IPS-18c (cell line): ENCODE measurements around the gene PHKB.
"Not testable (repeated sequence)": the region's sequence is repeated elsewhere in the genome, so short reads cannot be mapped to it uniquely, and the experiment has no call there.

Experiments
- H3K4me3 ChIP-seq: 2 replicates; pipeline ENCODE4 v1.7.0; 2013; ENCODE audit warnings: low read depth, mild to moderate bottlenecking, low read length, moderate library complexity; ENCODE audit not compliant: insufficient read depth
- H3K9me3 ChIP-seq: one replicate; pipeline ENCODE4 v1.6.1; 2013; ENCODE audit warnings: mild to moderate bottlenecking, low read length, moderate library complexity; ENCODE audit not compliant: control insufficient read depth, insufficient read depth

The PHKB gene

DNA sequence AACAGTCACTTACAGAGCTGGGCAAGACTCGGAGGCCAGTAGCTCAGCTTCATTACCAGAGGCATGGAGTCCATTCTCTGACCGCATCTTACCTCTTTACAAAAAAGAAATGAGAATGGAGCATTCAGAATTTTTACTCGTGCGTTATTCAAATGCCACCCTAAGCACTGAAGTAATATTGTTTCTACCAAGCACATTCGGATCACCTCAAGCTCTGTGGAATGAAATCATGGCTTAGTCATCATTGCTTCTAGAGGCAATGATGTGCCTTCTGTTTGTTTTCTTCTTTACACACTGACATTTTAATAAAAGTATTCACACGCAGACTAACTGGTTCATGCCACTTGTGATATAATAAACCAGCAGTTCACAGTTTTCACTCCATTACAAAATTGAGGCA lies 206.8 kb downstream of the PHKB start:
- H3K9me3 ChIP-seq = no peaks in the 10 kb centered on the region
- no peak overlapping the region for H3K4me3 ChIP-seq

DNA sequence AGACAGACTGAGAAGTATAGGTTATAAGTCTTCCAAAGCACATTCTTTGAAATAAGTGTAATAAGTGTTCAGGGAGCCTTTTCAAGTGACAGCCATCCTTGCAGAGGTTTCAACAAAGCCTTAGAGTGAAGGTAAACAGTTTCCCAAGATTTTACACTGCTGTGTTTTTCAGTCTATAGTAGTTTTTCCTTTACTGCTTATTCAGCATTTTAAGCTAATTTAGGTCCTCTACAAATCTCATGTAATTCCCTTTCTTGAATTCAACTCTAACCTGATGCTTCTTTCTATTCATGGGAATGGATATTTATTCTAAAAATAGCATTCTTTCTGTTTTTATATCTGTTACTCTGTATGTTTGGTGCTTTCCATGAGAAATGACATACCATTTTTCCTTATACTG lies 211.3 kb downstream of the PHKB start:
- Histone ChIP-seq H3K9me3 (no peaks in the 10 kb centered on the region), H3K4me3 (no peak overlapping the region)

DNA sequence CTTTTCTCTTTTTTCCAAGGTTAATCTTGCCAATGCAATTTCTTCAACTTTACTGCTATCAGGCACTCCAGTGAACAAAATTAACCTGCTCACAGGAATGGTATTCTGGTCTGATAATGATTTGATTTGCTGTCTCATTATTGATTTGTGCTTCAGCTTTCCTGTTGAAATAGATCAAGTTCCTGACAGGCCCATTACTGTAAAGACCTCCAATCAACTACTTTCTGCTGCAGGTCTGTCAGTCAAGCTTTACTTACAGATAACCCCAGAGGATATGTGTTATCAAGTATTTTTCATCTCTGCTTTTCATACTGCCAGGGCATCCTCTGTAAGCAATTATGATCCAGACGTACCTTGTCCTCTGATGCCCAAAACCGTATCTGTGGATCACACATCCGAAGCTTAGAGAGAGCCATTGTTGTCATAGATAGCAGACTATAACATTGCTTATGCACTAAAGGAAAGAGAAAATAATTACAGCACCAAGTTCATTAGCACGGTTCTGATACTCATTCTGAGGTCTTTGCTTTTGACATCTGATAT lies 215.6 kb downstream of the PHKB start:
- H3K9me3 ChIP-seq = no peaks in the 10 kb centered on the region
- no peak overlapping the region for H3K4me3 ChIP-seq

DNA sequence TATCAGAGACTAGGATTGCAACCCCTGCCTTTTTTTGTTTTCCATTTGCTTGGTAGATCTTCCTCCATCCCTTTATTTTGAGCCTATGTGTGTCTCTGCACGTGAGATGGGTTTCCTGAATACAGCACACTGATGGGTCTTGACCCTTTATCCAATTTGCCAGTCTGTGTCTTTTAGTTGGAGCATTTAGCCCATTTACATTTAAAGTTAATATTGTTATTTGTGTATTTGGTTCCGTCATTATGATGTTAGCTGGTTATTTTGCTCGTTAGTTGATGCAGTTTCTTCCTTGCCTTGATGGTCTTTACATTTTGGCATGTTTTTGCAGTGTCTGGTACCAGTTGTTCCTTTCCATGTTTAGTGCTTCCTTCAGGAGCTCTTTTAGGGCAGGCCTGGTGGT lies 220.4 kb downstream of the PHKB start:
- not testable (repeated sequence) for H3K9me3 ChIP-seq, H3K4me3 ChIP-seq

DNA sequence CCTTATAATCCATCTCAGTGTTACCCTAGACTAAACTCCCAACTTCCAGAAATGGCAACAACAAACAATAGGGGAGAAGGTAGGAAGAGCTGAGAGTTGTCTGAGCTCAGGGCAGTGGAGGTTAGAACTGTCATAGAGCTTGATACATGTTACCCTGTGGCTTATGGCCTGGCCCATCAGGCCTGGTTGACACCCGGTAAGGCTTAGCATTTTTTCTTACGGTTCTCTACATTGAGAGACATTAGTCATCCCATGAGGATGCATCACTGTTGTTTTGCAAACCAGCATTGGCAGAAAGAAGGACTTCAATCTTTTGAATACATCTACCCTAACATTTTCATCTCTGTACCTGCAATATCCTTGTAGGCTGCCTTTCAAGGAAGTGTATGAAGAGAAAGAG lies 226.6 kb downstream of the PHKB start:
- H3K4me3 ChIP-seq = no peak overlapping the region
- H3K9me3 ChIP-seq = peaks cover 4% of the 10 kb centered on the region

DNA sequence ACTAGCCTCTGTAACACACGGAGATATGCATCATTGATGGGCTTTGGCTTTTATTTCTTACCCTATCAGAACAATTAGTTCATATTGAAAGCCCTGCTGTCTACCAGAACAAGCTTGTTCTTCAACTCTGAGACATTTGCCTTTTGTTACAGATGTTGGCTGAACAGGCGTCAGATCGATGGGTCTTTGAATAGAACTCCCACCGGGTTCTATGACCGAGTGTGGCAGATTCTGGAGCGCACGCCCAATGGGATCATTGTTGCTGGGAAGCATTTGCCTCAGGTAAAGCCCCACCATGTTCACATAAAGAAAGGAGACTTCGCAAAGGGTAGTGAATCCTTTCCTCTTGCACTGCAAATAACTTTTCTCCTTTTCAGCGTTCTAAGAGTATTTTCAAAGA lies 232.1 kb downstream of the PHKB start:
- no peaks in the 10 kb centered on the region for H3K9me3 ChIP-seq

DNA sequence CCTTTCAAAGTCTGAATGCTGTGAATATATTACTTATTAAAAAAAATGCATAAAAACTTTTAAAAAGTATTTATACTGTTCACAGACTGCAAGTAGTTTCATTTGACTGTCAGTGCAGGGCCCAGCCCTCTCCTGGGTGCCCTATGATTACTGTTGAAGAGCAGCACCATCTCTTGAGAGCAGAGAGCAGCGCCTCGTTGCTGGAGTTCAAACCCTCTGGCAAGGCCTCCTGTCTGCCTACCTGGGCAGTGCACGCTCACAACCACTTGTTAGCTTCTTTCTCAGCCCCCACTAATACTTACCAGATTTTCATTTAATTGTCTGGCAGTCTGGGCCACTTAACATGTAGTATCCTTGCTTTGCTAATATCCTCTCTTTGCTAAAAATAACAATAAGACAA lies 233.4 kb downstream of the PHKB start:
- no peaks in the 10 kb centered on the region for H3K9me3 ChIP-seq
- H3K4me3 ChIP-seq = no peak overlapping the region

More for the DNA sequence above, 232.1 kb downstream of the PHKB start:
- no peak overlapping the region for H3K4me3 ChIP-seq

DNA sequence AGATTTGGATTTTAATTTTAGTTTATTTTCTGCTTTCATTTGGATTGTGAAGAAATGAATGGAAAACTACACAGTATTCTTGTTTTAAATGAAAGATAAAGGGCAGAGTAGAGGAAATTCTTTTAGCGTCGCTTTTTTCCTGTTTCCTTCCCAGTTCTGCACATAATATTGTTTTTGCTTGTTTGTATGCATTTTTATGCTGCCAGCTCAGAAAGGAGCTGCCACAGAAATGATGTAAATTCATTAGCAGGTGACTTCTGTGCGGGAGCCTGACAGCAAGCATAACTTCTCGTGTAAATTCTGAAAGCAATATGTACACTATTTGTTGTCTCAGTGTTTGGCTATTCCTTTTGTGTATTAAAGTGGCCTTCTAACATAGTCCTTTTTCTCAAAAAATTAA lies 234.6 kb downstream of the PHKB start:
- H3K4me3 ChIP-seq = no peak overlapping the region
- H3K9me3 ChIP-seq = no peaks in the 10 kb centered on the region

DNA sequence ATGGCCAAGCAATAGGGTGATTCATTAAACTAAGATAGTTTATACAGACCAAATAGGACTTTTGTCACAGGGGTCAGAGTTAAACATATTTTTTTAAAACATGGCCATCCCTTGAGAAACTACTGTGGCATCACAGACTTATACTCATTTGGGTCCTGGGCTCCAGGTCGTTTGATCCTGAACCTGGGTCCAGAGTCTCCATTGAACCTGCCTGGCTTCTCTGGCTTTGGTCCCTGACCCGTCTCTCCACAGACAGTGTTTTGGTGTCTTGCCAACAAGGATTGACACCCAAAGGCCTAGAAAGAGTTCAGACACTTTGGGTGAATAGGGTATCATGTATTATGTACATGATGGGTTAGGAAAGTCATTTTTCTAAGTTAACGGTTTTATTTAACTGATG lies 236.7 kb downstream of the PHKB start:
- H3K4me3 ChIP-seq = no peak overlapping the region

DNA sequence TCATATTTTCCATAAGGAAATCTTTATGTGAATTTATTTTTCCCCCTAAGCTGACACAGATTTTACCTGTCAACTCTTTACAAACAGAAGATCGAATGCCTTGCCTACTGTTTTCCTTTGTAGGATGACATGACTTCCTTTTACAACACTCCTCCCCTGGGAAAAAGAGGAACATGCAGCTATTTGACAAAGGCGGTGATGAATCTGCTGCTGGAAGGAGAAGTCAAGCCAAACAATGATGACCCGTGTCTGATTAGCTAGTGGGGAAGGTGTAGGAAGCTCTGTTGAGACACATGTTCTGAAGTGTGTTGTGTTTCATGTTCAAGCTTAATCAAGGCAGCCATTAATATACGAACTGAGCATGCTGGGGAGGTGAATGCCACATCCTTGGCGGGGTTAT lies 238.0 kb downstream of the PHKB start:
- no peak overlapping the region for H3K4me3 ChIP-seq
- H3K9me3 ChIP-seq = no peaks in the 10 kb centered on the region

More for the DNA sequence above, 236.7 kb downstream of the PHKB start:
- no peaks in the 10 kb centered on the region for H3K9me3 ChIP-seq

DNA sequence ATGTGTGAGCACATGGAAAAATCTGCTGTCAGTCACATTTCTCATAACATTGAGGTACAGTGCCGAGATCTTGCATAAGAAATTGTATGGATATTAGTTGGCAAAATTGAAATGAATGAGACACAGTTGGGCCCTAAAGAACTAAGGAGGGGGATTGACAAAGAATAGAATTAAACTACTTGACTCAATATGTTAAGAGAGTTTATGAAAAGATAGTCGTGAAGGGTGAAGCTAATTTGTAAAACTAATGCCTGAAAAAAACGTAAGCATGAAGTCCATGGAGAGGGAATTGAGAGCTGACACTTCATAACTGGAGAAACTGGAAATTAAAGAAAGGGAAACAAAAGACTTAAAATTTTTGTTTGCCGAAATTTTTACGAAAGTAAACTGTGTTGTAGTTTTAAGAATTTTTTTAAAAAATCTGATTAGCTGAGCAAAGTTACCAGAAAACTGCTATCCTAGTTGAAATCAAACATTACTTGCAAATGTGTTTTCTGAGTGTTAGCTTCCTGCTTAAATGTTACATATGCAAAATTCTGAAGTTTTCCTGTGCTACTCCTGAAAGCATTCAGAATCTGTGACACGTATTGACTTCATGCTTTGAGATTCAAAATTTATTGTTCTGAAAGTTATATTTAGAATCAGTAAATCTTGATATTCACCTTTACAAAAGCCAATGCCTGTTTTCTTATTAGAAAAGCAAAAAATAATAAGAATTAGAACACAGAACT lies 239.9 kb downstream of the PHKB start:
- Histone ChIP-seq H3K9me3 (no peaks in the 10 kb centered on the region), H3K4me3 (no peak overlapping the region)

DNA sequence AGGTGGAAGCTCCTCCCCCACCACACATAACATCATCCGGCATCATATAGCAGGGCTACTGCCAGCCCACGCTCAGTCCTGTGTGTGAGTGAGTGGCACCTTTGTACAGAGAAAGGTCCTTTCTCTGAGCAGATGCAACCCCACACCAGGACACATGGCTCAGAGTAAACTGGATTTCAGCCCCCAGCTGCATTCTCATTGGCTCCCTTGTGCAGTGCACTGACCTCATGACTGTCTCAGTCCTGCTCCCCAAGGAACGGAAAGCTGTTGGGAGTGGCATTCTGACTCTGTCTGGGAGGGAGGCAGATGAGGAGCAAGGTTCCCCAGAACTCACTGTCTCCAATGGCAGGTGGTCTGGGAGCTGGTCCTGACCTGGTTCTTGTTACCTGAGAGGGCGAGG lies 244.1 kb downstream of the PHKB start:
- Histone ChIP-seq H3K9me3 (no peaks in the 10 kb centered on the region), H3K4me3 (no peak overlapping the region)

DNA sequence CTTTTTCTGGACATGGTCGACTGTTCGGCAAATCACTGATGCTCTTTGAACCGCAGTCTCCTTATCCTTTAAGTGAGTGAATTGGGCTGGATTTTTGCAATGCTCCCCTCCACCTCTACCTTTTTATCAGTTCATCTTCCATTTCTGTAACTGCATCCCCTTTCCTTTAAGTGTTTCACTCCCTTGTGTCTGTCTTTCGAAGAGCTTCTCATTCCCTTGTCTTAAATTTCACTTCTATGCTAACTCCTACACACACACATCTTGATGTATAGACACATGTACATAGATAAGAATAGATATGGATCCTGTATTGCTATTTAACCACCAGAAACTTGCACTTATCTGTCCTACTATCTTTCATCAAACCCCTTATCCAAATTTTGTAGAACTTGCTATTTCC lies 250.7 kb downstream of the PHKB start:
- Histone ChIP-seq H3K4me3 (no peak overlapping the region), H3K9me3 (no peaks in the 10 kb centered on the region)

DNA sequence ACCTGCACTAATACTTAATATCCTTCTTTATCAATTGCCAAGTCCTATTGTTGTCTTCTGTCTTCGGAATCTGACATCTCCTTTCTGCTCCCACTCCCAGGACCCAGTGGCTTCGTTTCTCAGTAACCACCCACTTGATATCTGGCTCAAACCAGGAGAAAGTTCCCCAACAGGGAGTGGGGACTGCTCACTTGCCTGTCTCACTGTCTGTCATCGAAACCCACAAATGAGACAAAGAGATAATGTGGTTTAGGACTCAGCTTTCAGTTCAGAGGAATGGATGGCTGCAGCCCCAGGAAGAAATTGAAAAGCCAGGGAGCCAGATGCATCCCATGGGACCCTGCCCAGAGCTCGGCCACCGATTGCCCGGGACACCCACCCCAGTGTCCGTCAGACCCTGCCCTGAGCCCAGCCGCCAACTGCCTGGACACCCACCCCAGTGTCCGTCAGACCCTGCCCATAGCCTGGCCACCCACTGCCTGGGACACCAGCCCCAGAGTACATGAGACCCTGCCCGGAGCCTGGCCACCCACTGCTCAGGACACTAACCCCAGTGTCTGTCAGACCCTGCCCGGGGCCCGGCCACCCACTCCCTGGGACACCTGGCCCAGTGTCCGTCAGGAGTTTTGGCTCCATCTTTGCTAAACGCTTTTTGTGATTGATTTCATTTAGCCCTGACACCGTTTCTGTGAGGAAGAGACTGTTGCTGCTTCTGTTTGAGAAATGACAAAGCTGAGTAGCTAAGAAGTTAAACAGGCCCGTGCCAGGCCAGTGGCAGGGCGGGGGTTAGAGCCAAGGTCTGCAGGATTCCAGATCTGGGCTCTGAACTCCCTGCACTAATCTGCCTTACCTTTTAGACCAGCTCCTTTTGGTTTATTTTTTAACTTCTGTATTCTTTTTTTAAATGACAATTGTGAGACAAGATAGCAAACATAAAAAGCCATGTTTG lies 251.4 kb downstream of the PHKB start:
- H3K4me3 ChIP-seq = no peak overlapping the region
- no peaks in the 10 kb centered on the region for H3K9me3 ChIP-seq

DNA sequence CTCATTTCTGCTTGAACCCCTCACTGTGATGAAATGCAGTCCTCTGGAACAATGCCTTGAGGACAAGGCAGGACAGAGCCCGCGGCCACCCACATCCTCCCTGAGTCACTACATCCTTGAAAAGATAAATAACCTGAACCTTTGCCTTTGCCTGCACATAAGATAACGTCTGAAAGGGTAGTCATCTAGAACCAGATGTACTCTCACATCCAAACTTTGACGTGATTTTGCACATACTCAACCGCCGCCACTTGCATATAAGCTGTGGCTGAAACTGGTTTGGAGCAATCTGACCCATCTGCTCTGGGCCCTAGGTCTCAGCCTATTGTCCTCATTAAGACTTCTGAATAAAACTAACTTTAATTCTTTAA lies 252.1 kb downstream of the PHKB start:
- no peak overlapping the region for H3K4me3 ChIP-seq
- no peaks in the 10 kb centered on the region for H3K9me3 ChIP-seq

DNA sequence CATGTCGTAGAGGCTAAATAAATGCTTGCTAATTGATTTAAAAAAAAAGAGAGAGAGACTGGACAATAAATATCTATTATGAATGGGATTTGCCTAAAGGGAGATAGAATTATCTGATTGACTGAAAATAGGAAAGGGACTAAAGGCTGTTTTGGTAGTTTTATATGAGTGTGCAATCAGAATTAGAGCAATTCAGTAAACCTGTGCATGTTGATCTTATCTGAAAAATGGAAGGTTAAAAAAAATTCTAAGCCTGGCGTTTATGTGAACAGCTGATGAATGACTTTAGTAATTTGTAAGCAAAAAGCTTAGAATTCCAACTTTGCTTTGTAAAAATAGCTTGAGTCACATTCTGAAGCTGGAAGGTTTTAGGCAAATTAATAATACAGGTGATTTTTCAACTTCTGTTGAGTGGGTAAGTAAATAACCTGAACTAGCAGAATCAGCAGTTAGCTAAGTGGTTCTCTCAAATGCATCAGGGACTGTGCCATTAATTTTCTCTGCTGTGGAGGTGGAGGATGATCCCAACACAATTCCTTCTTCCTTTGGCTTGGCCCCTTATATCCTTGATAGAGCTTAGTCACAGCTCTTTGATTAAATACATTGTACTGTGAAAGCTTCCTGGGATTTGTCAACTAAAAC lies 254.4 kb downstream of the PHKB start:
- Histone ChIP-seq H3K4me3 (no peak overlapping the region), H3K9me3 (no peaks in the 10 kb centered on the region)

DNA sequence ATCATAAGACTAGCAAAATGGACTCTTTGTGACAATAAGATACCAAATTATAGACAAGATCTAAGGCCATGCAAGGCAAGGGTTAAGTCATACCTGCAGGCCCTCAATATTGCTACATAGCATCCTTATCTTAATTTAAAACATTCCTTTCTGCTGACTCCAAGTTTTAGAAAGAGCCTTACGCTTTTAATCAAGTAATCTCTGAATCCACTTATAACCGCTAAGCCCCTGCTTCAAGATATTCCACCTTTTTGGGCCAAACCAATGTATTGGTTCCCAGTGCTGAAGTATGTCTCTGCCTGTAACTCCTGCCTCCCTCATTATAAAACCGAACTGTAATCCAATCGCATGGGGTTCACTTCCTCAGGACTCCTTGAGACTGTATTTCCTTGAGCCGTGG lies 255.4 kb downstream of the PHKB start:
- no peaks in the 10 kb centered on the region for H3K9me3 ChIP-seq
- H3K4me3 ChIP-seq = no peak overlapping the region

DNA sequence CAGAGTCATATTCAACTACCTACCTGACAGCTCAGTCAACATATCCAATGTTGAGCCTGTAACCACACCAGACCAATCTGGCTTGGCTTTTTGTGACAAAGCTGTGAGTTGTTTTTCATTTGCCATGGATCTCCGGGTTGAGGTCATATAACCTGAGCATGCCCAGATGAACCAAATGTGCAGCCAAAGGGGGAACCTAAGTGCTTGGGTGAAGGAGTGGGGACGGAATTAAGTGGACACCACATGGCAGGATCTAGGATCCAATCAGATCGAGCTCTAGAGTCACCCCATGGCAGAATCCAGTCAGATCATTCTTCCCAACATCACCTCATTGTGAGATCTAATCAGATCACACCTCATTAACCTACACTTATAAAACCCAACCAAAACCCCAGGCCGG lies 258.6 kb downstream of the PHKB start:
- Histone ChIP-seq H3K9me3 (no peaks in the 10 kb centered on the region), H3K4me3 (no peak overlapping the region)
